ENCODE data around the gene ADAMTS17. TPM values are rescaled to one million over a fixed set of nuclear protein-coding genes. Genes with fewer than 3 reads are reported as not detected.

ADAMTS17 gene
- total and polyA plus RNA-seq, 2 experiments from 2014 or later: 3.7 to 4.4 TPM

DNA sequence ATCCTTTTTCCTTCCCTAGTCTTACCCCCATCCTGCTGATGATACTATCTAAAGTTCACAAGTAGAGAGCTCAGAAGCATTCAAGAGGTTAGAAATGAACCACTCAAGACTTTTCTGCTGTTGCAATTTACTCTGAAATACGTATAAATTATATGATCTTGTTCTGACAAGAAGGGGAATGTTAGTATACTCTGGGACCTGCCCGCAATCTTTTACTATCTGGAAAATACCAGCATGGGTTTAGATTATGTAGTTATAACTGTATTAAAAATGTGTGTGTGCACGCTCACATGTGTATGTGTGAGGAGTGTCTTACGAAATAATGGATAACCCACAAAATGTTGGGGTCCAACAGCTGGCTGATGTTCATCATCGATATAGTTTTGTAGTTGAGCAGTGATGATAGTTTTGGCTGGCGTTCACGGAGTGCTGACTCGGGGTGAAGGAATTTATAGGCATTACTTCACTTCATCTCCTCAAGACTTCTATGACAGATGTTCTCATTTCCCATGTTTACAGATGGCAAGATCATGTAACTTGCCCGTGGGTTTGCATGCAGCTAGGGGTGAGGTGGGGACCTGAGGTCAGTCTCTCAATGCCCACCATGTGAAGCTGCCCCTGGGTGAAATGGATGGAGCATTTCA, 311.1 kb downstream of the ADAMTS17 start:
- H3K27ac ChIP-seq: no peak overlapping the region
- no peaks in the 10 kb centered on the region for H3K9me2 ChIP-seq (replicated peaks; ENCODE audit: insufficient read depth)
- H2AFZ ChIP-seq: no peak overlapping the region
- no peaks in the 10 kb centered on the region for H4K20me1 ChIP-seq (ENCODE audit: insufficient read depth, poor library complexity, severe bottlenecking)
- 65% methylated on average over 9 of the region's 9 CpGs for WGBS (ENCODE audit: low lambda C conversion rate, missing lambda C conversion rate)
- no peak for TF ChIP-seq CTCF (IDR thresholded peaks at IDR 0.05; ENCODE audit: poor library complexity)
- no peak for TF ChIP-seq EZH2 (IDR thresholded peaks at IDR 0.05; ENCODE audit: borderline replicate concordance)
- no peak for TF ChIP-seq EZH2phosphoT487 (IDR thresholded peaks at IDR 0.05; ENCODE audit: low read depth, severe bottlenecking, unreplicated experiment)
- no peaks in the 10 kb centered on the region for H3K4me1 ChIP-seq (ENCODE audit: insufficient read depth)
- no peaks in the 10 kb centered on the region for H3K27me3 ChIP-seq
- H3K9me3 ChIP-seq (ENCODE audit: low read depth): peaks cover 6% of the 10 kb centered on the region
- H3K4me2 ChIP-seq: no peak overlapping the region
- H3K36me3 ChIP-seq (replicated peaks; ENCODE audit: insufficient read depth, low read depth): no peaks in the 10 kb centered on the region
- DNase-seq (ENCODE audit: low spot score): no peak
- H3K79me2 ChIP-seq: no peaks in the 10 kb centered on the region
- no peak overlapping the region for H3K4me3 ChIP-seq

DNA sequence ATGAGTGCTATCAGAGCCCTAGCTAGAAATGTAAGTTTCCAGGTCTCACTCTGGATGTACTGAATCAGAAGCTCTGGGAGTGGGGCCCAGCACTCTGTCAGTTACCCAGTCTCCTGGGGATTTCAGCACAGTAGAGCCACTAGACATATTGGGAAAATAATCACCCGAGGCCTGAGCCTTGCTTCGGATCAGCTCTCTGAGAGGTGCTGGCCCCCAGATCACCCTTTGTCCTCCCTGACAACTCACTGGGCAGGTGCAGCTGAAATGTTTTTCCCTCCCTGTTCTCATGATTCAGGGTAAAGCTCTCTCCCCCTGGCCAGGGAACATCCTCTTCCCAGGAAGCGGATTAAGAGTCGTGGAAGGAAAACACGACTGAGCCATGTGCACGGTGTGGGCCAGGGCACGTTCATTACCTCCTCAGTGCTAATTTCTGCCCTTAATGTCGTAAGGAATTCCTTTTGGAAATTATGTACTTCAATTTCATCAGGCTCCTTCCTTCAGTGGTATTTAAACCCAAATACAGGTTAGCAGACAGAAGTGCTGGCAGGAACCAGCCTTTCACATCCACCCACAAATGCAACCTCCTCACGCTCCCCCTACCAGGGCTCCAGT, 311.8 kb downstream of the ADAMTS17 start:
- Histone ChIP-seq H3K79me2 (no peaks in the 10 kb centered on the region), H3K27me3 (no peaks in the 10 kb centered on the region), H4K20me1 (ENCODE audit: insufficient read depth, poor library complexity, severe bottlenecking) (no peaks in the 10 kb centered on the region), H3K27ac (no peak overlapping the region), H3K9me3 (ENCODE audit: low read depth) (peaks cover 6% of the 10 kb centered on the region), H3K4me3 (no peak overlapping the region), H3K4me2 (no peak overlapping the region), H2AFZ (no peak overlapping the region), H3K36me3 (replicated peaks; ENCODE audit: insufficient read depth, low read depth) (no peaks in the 10 kb centered on the region), H3K9me2 (replicated peaks; ENCODE audit: insufficient read depth) (no peaks in the 10 kb centered on the region), H3K4me1 (ENCODE audit: insufficient read depth) (no peaks in the 10 kb centered on the region)
- TF ChIP-seq EZH2 (IDR thresholded peaks at IDR 0.05; ENCODE audit: borderline replicate concordance) (no peak), CTCF (IDR thresholded peaks at IDR 0.05; ENCODE audit: poor library complexity) (no peak), EZH2phosphoT487 (IDR thresholded peaks at IDR 0.05; ENCODE audit: low read depth, severe bottlenecking, unreplicated experiment) (no peak)
- DNase-seq (ENCODE audit: low spot score): no peak
- WGBS (ENCODE audit: low lambda C conversion rate, missing lambda C conversion rate): 92% methylated on average over 9 of the region's 9 CpGs

GRCh38 chr15:100029045-100029444, 312.7 kb downstream of the ADAMTS17 start:
- no peak overlapping the region for H2AFZ ChIP-seq
- H4K20me1 ChIP-seq (ENCODE audit: insufficient read depth, poor library complexity, severe bottlenecking): no peaks in the 10 kb centered on the region
- H3K4me3 ChIP-seq: no peak overlapping the region
- H3K4me2 ChIP-seq: no peak overlapping the region
- TF ChIP-seq EZH2phosphoT487 (IDR thresholded peaks at IDR 0.05; ENCODE audit: low read depth, severe bottlenecking, unreplicated experiment): no peak
- TF ChIP-seq CTCF (IDR thresholded peaks at IDR 0.05; ENCODE audit: poor library complexity): no peak
- no peak for TF ChIP-seq EZH2 (IDR thresholded peaks at IDR 0.05; ENCODE audit: borderline replicate concordance)
- H3K9me2 ChIP-seq (replicated peaks; ENCODE audit: insufficient read depth): no peaks in the 10 kb centered on the region
- H3K4me1 ChIP-seq (ENCODE audit: insufficient read depth): no peaks in the 10 kb centered on the region
- no peaks in the 10 kb centered on the region for H3K27me3 ChIP-seq
- no peaks in the 10 kb centered on the region for H3K36me3 ChIP-seq (replicated peaks; ENCODE audit: insufficient read depth, low read depth)
- WGBS (ENCODE audit: low lambda C conversion rate, missing lambda C conversion rate): 90% methylated on average over 3 of the region's 3 CpGs
- peaks cover 6% of the 10 kb centered on the region for H3K9me3 ChIP-seq (ENCODE audit: low read depth)
- H3K79me2 ChIP-seq: no peaks in the 10 kb centered on the region
- no peak overlapping the region for H3K27ac ChIP-seq
- no peak for DNase-seq (ENCODE audit: low spot score)

All from hepatocyte (in vitro differentiated cells).